ENCODE results near the gene PDE4B. TPM values are rescaled to one million over a fixed set of nuclear protein-coding genes. Genes with fewer than 3 reads are reported as not detected.

The PDE4B gene
- polyA plus RNA-seq, 1 donor from 2014 or later, result 135 TPM

- no peak for TF ChIP-seq EZH2 (IDR thresholded peaks at IDR 0.05; ENCODE audit: borderline replicate concordance, insufficient read depth, low read length, poor library complexity, severe bottlenecking)
Measured at GRCh38 chr1:66231217-66231616, 438.5 kb downstream of the PDE4B start (continued).

- Histone ChIP-seq H3F3A (ENCODE audit: insufficient read depth, low read length, poor library complexity, severe bottlenecking) (no peaks in the 10 kb centered on the region), H3K4me2 (ENCODE audit: low read length) (no peak overlapping the region)
Measured at GRCh38 chr1:66231681-66232463, 439.2 kb downstream of the PDE4B start.

More at GRCh38 chr1:66231681-66232463, 439.2 kb downstream of the PDE4B start:
- Histone ChIP-seq H3K27me3 (ENCODE audit: insufficient read depth, low read depth, low read length) (no peaks in the 10 kb centered on the region), H2AFZ (ENCODE audit: low read depth, low read length) (no peak overlapping the region), H4K20me1 (ENCODE audit: insufficient read depth) (no peaks in the 10 kb centered on the region), H3K9ac (ENCODE audit: low read length) (no peak overlapping the region), H3K9me2 (ENCODE audit: insufficient read depth, low read length) (no peaks in the 10 kb centered on the region), H3K27ac (ENCODE audit: low read length) (no peak overlapping the region), H3K79me2 (replicated peaks; ENCODE audit: insufficient read depth, low read length) (peaks cover 3% of the 10 kb centered on the region), H3K36me3 (ENCODE audit: insufficient read depth, low read length) (no peaks in the 10 kb centered on the region), H3K4me3 (ENCODE audit: low read length) (no peak overlapping the region), H3K9me3 (ENCODE audit: low read length) (no peaks in the 10 kb centered on the region)
- TF ChIP-seq EP300 (conservative IDR thresholded peaks at IDR 0.05; ENCODE audit: poor library complexity, severe bottlenecking), result no peak
- TF ChIP-seq CTCF (IDR thresholded peaks at IDR 0.05; ENCODE audit: poor library complexity, severe bottlenecking), result no peak
- no peak for TF ChIP-seq MXI1 (conservative IDR thresholded peaks at IDR 0.05; ENCODE audit: poor library complexity, severe bottlenecking)
- no peak for TF ChIP-seq REST (IDR thresholded peaks at IDR 0.05; ENCODE audit: borderline replicate concordance)
- no peak for TF ChIP-seq TAF1 (IDR thresholded peaks at IDR 0.05; ENCODE audit: low read depth)
- no peak for TF ChIP-seq RAD21 (conservative IDR thresholded peaks at IDR 0.05)
- TF ChIP-seq POLR2AphosphoS5 (IDR thresholded peaks at IDR 0.05), result no peak
- no peak for TF ChIP-seq EZH2 (IDR thresholded peaks at IDR 0.05; ENCODE audit: borderline replicate concordance, insufficient read depth, low read length, poor library complexity, severe bottlenecking)
- TF ChIP-seq SMC3 (conservative IDR thresholded peaks at IDR 0.05; ENCODE audit: poor library complexity), result no peak

Data from neural cell (in vitro differentiated cells).